ENCODE measurements around the gene DIS3L. TPM values are rescaled to one million over a fixed set of nuclear protein-coding genes. Genes with fewer than 3 reads are reported as not detected.
"Not testable (repeated sequence)": the region's sequence is repeated elsewhere in the genome, so short reads cannot be mapped to it uniquely, and the experiment has no call there.

DIS3L gene
- total RNA-seq, 1 donor from 2014 or later, result 27.2 TPM

GRCh38 chr15:66254951-66255676 is 38.3 kb upstream of the DIS3L start:
- TF ChIP-seq CTCF (IDR thresholded peaks at IDR 0.05), result no peak
- ChIA-PET CTCF (no interaction called here), POLR2A (no interaction called here)
- intact Hi-C loops (cut with micrococcal nuclease), result no loop called here
- no peaks in the 10 kb centered on the region for H3K9me3 Mint-ChIP-seq
- peak overlapping the region; percentile 28 for H3K4me3 Mint-ChIP-seq
- peaks cover 18% of the 10 kb centered on the region for H3K4me1 Mint-ChIP-seq
- no peak overlapping the region for H3K27ac Mint-ChIP-seq
- peaks cover 53% of the 10 kb centered on the region for H3K27me3 Mint-ChIP-seq
- no peaks in the 10 kb centered on the region for H3K36me3 Mint-ChIP-seq (ENCODE audit: low read depth)
- DNase-seq (no peak), ATAC-seq (ENCODE audit: low read depth) (no peak)

GRCh38 chr15:66256692-66257091 is 36.7 kb upstream of the DIS3L start:
- ChIA-PET CTCF (no interaction called here), POLR2A (interaction anchor here (0.6 kb wide), 1 partner anchor 243 kb away, joined by 4 read pairs; no protein-coding TSS in a partner anchor)
- Mint-ChIP-seq H3K27me3 (peaks cover 43% of the 10 kb centered on the region), H3K4me1 (peaks cover 16% of the 10 kb centered on the region), H3K9me3 (no peaks in the 10 kb centered on the region), H3K36me3 (ENCODE audit: low read depth) (no peaks in the 10 kb centered on the region), H3K27ac (no peak overlapping the region), H3K4me3 (no peak overlapping the region)
- intact Hi-C loops (cut with micrococcal nuclease), result no loop called here
- ATAC-seq (ENCODE audit: low read depth), result no peak
- TF ChIP-seq CTCF (IDR thresholded peaks at IDR 0.05), result no peak
- DNase-seq, result no peak

GRCh38 chr15:66261056-66261455 is 32.3 kb upstream of the DIS3L start:
- no peak overlapping the region for H3K27ac Mint-ChIP-seq
- ATAC-seq (ENCODE audit: low read depth) (no peak), DNase-seq (no peak)
- H3K9me3 Mint-ChIP-seq, result peaks cover 7% of the 10 kb centered on the region
- no peak for TF ChIP-seq CTCF (IDR thresholded peaks at IDR 0.05)
- ChIA-PET POLR2A (no interaction called here), CTCF (no interaction called here)
- H3K36me3 Mint-ChIP-seq (ENCODE audit: low read depth), result no peaks in the 10 kb centered on the region
- peaks cover 26% of the 10 kb centered on the region for H3K27me3 Mint-ChIP-seq
- H3K4me1 Mint-ChIP-seq, result no peaks in the 10 kb centered on the region
- intact Hi-C loops (cut with micrococcal nuclease), result no loop called here
- H3K4me3 Mint-ChIP-seq, result no peak overlapping the region

GRCh38 chr15:66262837-66263236 is 30.5 kb upstream of the DIS3L start:
- H3K9me3 Mint-ChIP-seq; CTCF ChIA-PET; H3K27ac Mint-ChIP-seq; DNase-seq; H3K4me3 Mint-ChIP-seq; H3K36me3 Mint-ChIP-seq (ENCODE audit: low read depth); ATAC-seq (ENCODE audit: low read depth); POLR2A ChIA-PET; H3K4me1 Mint-ChIP-seq; intact Hi-C loops (cut with micrococcal nuclease): not testable (repeated sequence)
- peaks cover 15% of the 10 kb centered on the region for H3K27me3 Mint-ChIP-seq

- peaks cover 7% of the 10 kb centered on the region for H3K9me3 Mint-ChIP-seq
Measured at GRCh38 chr15:66264859-66265513, 28.4 kb upstream of the DIS3L start.

More at GRCh38 chr15:66264859-66265513, 28.4 kb upstream of the DIS3L start:
- H3K36me3 Mint-ChIP-seq (ENCODE audit: low read depth), result no peaks in the 10 kb centered on the region
- TF ChIP-seq CTCF (IDR thresholded peaks at IDR 0.05), result no peak
- H3K4me1 Mint-ChIP-seq, result no peaks in the 10 kb centered on the region
- no peak overlapping the region for H3K4me3 Mint-ChIP-seq
- ChIA-PET POLR2A (no interaction called here), CTCF (no interaction called here)
- peaks cover 15% of the 10 kb centered on the region for H3K27me3 Mint-ChIP-seq
- DNase-seq (no peak), ATAC-seq (ENCODE audit: low read depth) (no peak)
- no peak overlapping the region for H3K27ac Mint-ChIP-seq
- intact Hi-C loops (cut with micrococcal nuclease), result no loop called here

All from activated B cell treated with CpG ODN at 0.5 μM for 24 hours (primary cell).